Measurements from ENCODE around the gene GABRR3.

DNA sequence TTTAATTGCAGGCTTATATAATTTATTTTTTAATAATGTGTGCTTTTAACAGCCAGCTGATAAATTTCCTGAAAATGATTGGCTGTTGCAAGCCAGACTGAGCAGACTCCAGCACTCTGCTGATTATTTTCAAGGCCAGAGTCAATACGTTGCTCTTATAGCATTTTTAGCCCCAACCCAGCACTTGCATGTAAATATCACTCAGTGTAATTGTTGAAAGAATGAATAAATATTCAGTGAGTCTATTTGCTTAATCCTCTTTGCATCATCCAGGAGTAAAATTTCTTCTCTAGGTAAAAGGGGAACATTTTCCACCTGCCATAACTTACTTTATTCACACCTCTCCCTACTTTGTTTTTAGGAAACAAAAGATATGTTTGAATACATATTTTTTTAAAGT, 2.9 kb downstream of the GABRR3 start:
- no peak for TF ChIP-seq POLR2A (IDR thresholded peaks at IDR 0.05)
- TF ChIP-seq, protein P1, sequence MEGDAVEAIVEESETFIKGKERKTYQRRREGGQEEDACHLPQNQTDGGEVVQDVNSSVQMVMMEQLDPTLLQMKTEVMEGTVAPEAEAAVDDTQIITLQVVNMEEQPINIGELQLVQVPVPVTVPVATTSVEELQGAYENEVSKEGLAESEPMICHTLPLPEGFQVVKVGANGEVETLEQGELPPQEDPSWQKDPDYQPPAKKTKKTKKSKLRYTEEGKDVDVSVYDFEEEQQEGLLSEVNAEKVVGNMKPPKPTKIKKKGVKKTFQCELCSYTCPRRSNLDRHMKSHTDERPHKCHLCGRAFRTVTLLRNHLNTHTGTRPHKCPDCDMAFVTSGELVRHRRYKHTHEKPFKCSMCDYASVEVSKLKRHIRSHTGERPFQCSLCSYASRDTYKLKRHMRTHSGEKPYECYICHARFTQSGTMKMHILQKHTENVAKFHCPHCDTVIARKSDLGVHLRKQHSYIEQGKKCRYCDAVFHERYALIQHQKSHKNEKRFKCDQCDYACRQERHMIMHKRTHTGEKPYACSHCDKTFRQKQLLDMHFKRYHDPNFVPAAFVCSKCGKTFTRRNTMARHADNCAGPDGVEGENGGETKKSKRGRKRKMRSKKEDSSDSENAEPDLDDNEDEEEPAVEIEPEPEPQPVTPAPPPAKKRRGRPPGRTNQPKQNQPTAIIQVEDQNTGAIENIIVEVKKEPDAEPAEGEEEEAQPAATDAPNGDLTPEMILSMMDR (IDR thresholded peaks at IDR 0.05): no peak
- no peak for TF ChIP-seq POLR2AphosphoS5 (IDR thresholded peaks at IDR 0.05)

Measured in prostate gland (tissue), 2 donors.